WTC11 (cell line): ENCODE data around the gene ERC2. TPM values are rescaled to one million over a fixed set of nuclear protein-coding genes. Genes with fewer than 3 reads are reported as not detected.

Experiments
- ATAC-seq: fragments of 200-7000 bp; cut with Tn5 transposase; 2 replicates; pipeline ENCODE4 v1.10.0; 2021; ENCODE audit warnings: mild to moderate bottlenecking, moderate library complexity
- CTCF ChIA-PET: fragments of 300-600 bp; sonication (Branson Sonifier 250); formaldehyde crosslinking; loops from one replicate; lab custom pipeline; 2021; ENCODE audit warnings: antibody characterized with exemption; lab: Charles Lee
- POLR2A ChIA-PET: fragments of 350-600 bp; sonication (Branson Sonifier 250); formaldehyde crosslinking; loops from one replicate; lab custom pipeline; 2021; ENCODE audit warnings: antibody characterized with exemption; lab: Charles Lee
- DNase-seq: peaks from one replicate; pipeline ENCODE4 v3.0.0; 2021; ENCODE audit warnings: low spot score
- H3K27ac Mint-ChIP-seq: 2 replicates; pipeline ENCODE4 v1.8.0; 2021; ENCODE audit warnings: mixed read lengths
- H3K27me3 Mint-ChIP-seq: 2 replicates; pipeline ENCODE4 v1.8.0; 2021; ENCODE audit warnings: low read depth, mild to moderate bottlenecking, moderate library complexity, mixed read lengths
- H3K36me3 Mint-ChIP-seq: 2 replicates; pipeline ENCODE4 v1.8.0; 2021; ENCODE audit warnings: mixed read lengths
- H3K4me1 Mint-ChIP-seq: 2 replicates; pipeline ENCODE4 v1.8.0; 2022; ENCODE audit warnings: mixed read lengths
- H3K4me3 Mint-ChIP-seq: 2 replicates; pipeline ENCODE4 v1.8.0; 2021; ENCODE audit warnings: mild to moderate bottlenecking, moderate library complexity, mixed read lengths
- H3K9me3 Mint-ChIP-seq: 2 replicates; pipeline ENCODE4 v1.8.0; 2021; ENCODE audit warnings: mixed read lengths
- ELF4 ChIP-seq: sonication (generic); formaldehyde crosslinking; IDR thresholded peaks from 2 replicates; pipeline ENCODE4 v1.8.1; 2022; ENCODE audit warnings: low read depth, mild to moderate bottlenecking, moderate library complexity, missing genetic modification reagents
- GTF2I ChIP-seq: fragments of 250-450 bp; sonication (Bioruptor Pico); conservative IDR thresholded peaks from 2 replicates; pipeline ENCODE4 v1.4.0; 2021; ENCODE audit warnings: mild to moderate bottlenecking
- JAZF1 ChIP-seq: fragments of 250-450 bp; sonication (Bioruptor Pico); IDR thresholded peaks from 2 replicates; pipeline ENCODE4 v1.9.0; 2021; ENCODE audit warnings: moderate library complexity, mild to moderate bottlenecking, inconsistent platforms
- JUN ChIP-seq: sonication (generic); formaldehyde crosslinking; IDR thresholded peaks from 2 replicates; pipeline ENCODE4 v1.8.0; 2023; ENCODE audit warnings: mild to moderate bottlenecking, missing genetic modification reagents
- NR1H2 ChIP-seq: sonication (generic); formaldehyde crosslinking; IDR thresholded peaks from 2 replicates; pipeline ENCODE4 v1.9.0; 2021; ENCODE audit warnings: mild to moderate bottlenecking, moderate library complexity, missing genetic modification reagents
- TEAD1 ChIP-seq: sonication (generic); formaldehyde crosslinking; IDR thresholded peaks from 2 replicates; pipeline ENCODE4 v1.8.0; 2022; ENCODE audit warnings: mild to moderate bottlenecking, missing genetic modification reagents
- ZBTB43 ChIP-seq: sonication (generic); formaldehyde crosslinking; IDR thresholded peaks from 2 replicates; pipeline ENCODE4 v1.8.1; 2023; ENCODE audit warnings: mild to moderate bottlenecking, missing genetic modification reagents
- ZNF416 ChIP-seq: fragments of 250-450 bp; sonication (Bioruptor Pico); IDR thresholded peaks from 2 replicates; pipeline ENCODE4 v1.9.0; 2021; ENCODE audit warnings: mild to moderate bottlenecking, inconsistent platforms
- ZNF425 ChIP-seq: fragments of 250-450 bp; sonication (Bioruptor Pico); conservative IDR thresholded peaks from 2 replicates; pipeline ENCODE4 v1.9.0; 2021; ENCODE audit warnings: mild to moderate bottlenecking
- ZNF512 ChIP-seq: sonication (generic); formaldehyde crosslinking; IDR thresholded peaks from 2 replicates; pipeline ENCODE4 v1.8.1; 2022; ENCODE audit warnings: missing genetic modification reagents, borderline replicate concordance
- total RNA-seq: library from RNA; stranded (reverse); gene quantifications from 3 replicates; pipeline ENCODE4 v1.2.3, GENCODE V29; 2021
- TF ChIP-seq, protein P1 (sequence below): sonication (generic); formaldehyde crosslinking; IDR thresholded peaks from 2 replicates; pipeline ENCODE4 v1.8.1; 2023; ENCODE audit warnings: mild to moderate bottlenecking, missing genetic modification reagents, borderline replicate concordance
- TF ChIP-seq, protein P2 (sequence below): sonication (generic); formaldehyde crosslinking; IDR thresholded peaks from 2 replicates; pipeline ENCODE4 v1.8.1; 2022; ENCODE audit warnings: mild to moderate bottlenecking, moderate library complexity, missing genetic modification reagents

Gene ERC2
- total RNA-seq, 1 experiment from 2014 or later = 23.5 TPM

DNA sequence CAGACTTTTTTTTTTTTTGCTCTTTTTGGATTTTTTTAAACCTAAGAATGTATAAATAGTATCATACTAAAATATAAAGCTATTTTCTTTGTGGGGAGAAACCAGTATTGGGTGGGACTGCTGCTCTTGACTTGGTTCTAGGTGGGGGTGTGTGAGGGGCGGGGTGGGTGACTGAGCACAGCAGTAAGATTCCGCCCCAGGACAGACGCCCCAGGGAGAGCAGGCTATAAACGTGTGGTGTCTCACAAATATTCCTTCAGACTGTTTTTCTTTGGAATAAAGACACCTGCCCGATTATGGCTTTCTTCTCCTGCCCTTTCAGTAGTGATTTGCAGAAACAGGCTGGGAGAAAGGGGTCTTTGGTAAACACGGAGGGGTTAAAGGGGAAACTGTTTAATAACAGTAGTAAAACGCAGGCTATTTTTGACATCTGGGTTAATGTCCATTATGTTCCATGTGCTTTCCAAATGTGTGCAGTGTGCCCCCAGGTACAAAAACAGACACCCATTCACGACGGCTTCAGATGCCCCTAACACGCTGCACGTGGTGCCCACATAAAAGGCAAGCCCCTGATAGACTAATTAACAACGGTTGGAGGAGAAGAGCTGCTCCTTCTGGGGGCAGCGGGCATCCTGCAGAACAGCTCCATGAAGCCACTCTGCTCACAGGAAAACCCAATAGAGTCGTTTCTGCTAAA lies 952.6 kb downstream of the ERC2 start:
- H3K9me3 Mint-ChIP-seq = no peaks in the 10 kb centered on the region
- POLR2A ChIA-PET = interaction anchor here (1.1 kb wide), 1 partner anchor 51 kb away, joined by 4 read pairs; no protein-coding TSS in a partner anchor
- no peak for ATAC-seq
- peaks cover 49% of the 10 kb centered on the region for H3K4me1 Mint-ChIP-seq
- H3K36me3 Mint-ChIP-seq = no peaks in the 10 kb centered on the region
- CTCF ChIA-PET = interaction anchor here (0.6 to 1.4 kb wide), 3 partner anchors 33 to 173 kb away, joined by 3 to 4 read pairs (median 3); no protein-coding TSS in a partner anchor
- no peak for DNase-seq
- TF ChIP-seq ZNF425 (CRISPR knock-in tag) (no peak), ZNF416 (CRISPR knock-in tag) (no peak), JAZF1 (no peak), TEAD1 (no peak), ZBTB43 (CRISPR knock-in tag) (no peak), ZNF512 (CRISPR knock-in tag) (no peak)
- H3K27me3 Mint-ChIP-seq = no peaks in the 10 kb centered on the region; the same call in 1 of the 2 replicates
- no peak overlapping the region for H3K27ac Mint-ChIP-seq
- H3K4me3 Mint-ChIP-seq = no peak overlapping the region

DNA sequence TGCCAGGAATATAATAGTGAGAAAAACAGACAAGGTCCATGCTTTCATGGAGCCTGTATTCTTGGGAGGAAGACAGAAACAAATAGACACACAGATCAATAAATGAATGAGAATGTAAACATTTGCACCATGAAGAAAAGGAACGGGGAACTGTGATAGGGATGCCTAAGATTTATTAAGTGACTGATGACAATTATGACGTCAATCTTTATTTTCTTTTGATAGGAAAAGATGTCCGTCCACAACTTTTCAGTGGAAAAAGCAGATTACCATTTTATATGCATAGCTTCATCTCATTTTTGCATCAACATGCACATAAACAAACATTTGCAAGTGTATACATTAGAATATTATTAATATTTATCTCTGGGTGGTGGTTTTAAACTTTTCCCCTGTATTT lies 953.3 kb downstream of the ERC2 start:
- CTCF ChIA-PET = interaction anchor here (0.6 to 1.4 kb wide), 3 partner anchors 34 to 97 kb away, joined by 3 read pairs; no protein-coding TSS in a partner anchor
- no peaks in the 10 kb centered on the region for H3K36me3 Mint-ChIP-seq
- no peak for ATAC-seq

More for the DNA sequence above, 953.3 kb downstream of the ERC2 start:
- Mint-ChIP-seq H3K27me3 (no peaks in the 10 kb centered on the region; the same call in 1 of the 2 replicates), H3K27ac (no peak overlapping the region), H3K9me3 (no peaks in the 10 kb centered on the region), H3K4me1 (peaks cover 46% of the 10 kb centered on the region), H3K4me3 (no peak overlapping the region)
- DNase-seq = no peak
- POLR2A ChIA-PET = interaction anchor here (1.1 kb wide), 1 partner anchor 52 kb away, joined by 4 read pairs; no protein-coding TSS in a partner anchor
- TF ChIP-seq GTF2I (CRISPR knock-in tag) = no peak
- no peak for TF ChIP-seq NR1H2 (CRISPR knock-in tag)
- TF ChIP-seq, protein P1, sequence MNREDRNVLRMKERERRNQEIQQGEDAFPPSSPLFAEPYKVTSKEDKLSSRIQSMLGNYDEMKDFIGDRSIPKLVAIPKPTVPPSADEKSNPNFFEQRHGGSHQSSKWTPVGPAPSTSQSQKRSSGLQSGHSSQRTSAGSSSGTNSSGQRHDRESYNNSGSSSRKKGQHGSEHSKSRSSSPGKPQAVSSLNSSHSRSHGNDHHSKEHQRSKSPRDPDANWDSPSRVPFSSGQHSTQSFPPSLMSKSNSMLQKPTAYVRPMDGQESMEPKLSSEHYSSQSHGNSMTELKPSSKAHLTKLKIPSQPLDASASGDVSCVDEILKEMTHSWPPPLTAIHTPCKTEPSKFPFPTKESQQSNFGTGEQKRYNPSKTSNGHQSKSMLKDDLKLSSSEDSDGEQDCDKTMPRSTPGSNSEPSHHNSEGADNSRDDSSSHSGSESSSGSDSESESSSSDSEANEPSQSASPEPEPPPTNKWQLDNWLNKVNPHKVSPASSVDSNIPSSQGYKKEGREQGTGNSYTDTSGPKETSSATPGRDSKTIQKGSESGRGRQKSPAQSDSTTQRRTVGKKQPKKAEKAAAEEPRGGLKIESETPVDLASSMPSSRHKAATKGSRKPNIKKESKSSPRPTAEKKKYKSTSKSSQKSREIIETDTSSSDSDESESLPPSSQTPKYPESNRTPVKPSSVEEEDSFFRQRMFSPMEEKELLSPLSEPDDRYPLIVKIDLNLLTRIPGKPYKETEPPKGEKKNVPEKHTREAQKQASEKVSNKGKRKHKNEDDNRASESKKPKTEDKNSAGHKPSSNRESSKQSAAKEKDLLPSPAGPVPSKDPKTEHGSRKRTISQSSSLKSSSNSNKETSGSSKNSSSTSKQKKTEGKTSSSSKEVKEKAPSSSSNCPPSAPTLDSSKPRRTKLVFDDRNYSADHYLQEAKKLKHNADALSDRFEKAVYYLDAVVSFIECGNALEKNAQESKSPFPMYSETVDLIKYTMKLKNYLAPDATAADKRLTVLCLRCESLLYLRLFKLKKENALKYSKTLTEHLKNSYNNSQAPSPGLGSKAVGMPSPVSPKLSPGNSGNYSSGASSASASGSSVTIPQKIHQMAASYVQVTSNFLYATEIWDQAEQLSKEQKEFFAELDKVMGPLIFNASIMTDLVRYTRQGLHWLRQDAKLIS (CRISPR knock-in tag) = no peak
- TF ChIP-seq, protein P2, sequence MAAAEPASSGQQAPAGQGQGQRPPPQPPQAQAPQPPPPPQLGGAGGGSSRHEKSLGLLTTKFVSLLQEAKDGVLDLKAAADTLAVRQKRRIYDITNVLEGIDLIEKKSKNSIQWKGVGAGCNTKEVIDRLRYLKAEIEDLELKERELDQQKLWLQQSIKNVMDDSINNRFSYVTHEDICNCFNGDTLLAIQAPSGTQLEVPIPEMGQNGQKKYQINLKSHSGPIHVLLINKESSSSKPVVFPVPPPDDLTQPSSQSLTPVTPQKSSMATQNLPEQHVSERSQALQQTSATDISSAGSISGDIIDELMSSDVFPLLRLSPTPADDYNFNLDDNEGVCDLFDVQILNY (CRISPR knock-in tag) = no peak
- TF ChIP-seq ELF4 (CRISPR knock-in tag) = no peak
- no peak for TF ChIP-seq JUN (CRISPR knock-in tag)
